Stimulated activated CD8-positive, alpha-beta memory T cell treated with anti-CD3 and anti-CD28 coated beads, Interleukin-12 subunit alpha, Interleukin-12 subunit beta, amount 100 ng/mL, for 1 hour (primary cell): ENCODE data around the gene CHAC2.
"Not testable (repeated sequence)": the region's sequence is repeated elsewhere in the genome, so short reads cannot be mapped to it uniquely, and the experiment has no call there.

Source experiments
- DNase-seq: peaks from one replicate; pipeline ENCODE4 v3.0.0-alpha.2; 2020; ENCODE audit warnings: low read depth

CHAC2 gene

GRCh38 chr2:53767405-53768241 is at the start of gene CHAC2:
Gene CHAC2 (plus strand): TSS chr2:53767804. CDS start chr2:53767887, 83 bp downstream.
- peak; percentile 74 for DNase-seq

GRCh38 chr2:53720944-53721343 is 46.7 kb upstream of the CHAC2 start:
- not testable (repeated sequence) for DNase-seq

- no peak for DNase-seq
Measured at GRCh38 chr2:53724536-53724935, 43.1 kb upstream of the CHAC2 start.

GRCh38 chr2:53725662-53726061 is 41.9 kb upstream of the CHAC2 start:
- no peak for DNase-seq

GRCh38 chr2:53727921-53728320 is 39.7 kb upstream of the CHAC2 start:
- DNase-seq = no peak

- DNase-seq = no peak
Measured at GRCh38 chr2:53729143-53729762, 38.4 kb upstream of the CHAC2 start.

- DNase-seq = no peak
Measured at GRCh38 chr2:53737091-53737490, 30.5 kb upstream of the CHAC2 start.

GRCh38 chr2:53739032-53739431 is 28.6 kb upstream of the CHAC2 start:
- no peak for DNase-seq

GRCh38 chr2:53740170-53740569 is 27.4 kb upstream of the CHAC2 start:
- DNase-seq = no peak

GRCh38 chr2:53744395-53745065 is 23.1 kb upstream of the CHAC2 start:
- no peak for DNase-seq

GRCh38 chr2:53750041-53750768 is 17.4 kb upstream of the CHAC2 start:
- DNase-seq = no peak

GRCh38 chr2:53751728-53752127 is 15.9 kb upstream of the CHAC2 start:
- no peak for DNase-seq

- DNase-seq = no peak
Measured at GRCh38 chr2:53752385-53752784, 15.2 kb upstream of the CHAC2 start.

GRCh38 chr2:53753041-53753440 is 14.6 kb upstream of the CHAC2 start:
- DNase-seq = no peak

- no peak for DNase-seq
Measured at GRCh38 chr2:53755121-53755520, 12.5 kb upstream of the CHAC2 start.

GRCh38 chr2:53756644-53757043 is 11.0 kb upstream of the CHAC2 start:
- DNase-seq = no peak

GRCh38 chr2:53757206-53757605 is 10.4 kb upstream of the CHAC2 start:
- DNase-seq = not testable (repeated sequence)

GRCh38 chr2:53765767-53766166 is 1.8 kb upstream of the CHAC2 start:
- no peak for DNase-seq

- DNase-seq = no peak
Measured at GRCh38 chr2:53768242-53768542, 588 bp downstream of the CHAC2 start.

GRCh38 chr2:53769318-53769945 is 1.8 kb downstream of the CHAC2 start:
- DNase-seq = no peak

- DNase-seq = no peak
Measured at GRCh38 chr2:53770264-53770663, 2.7 kb downstream of the CHAC2 start.

- DNase-seq = no peak
Measured at GRCh38 chr2:53777134-53777533, 9.5 kb downstream of the CHAC2 start.
